ENCODE results near the gene DHX32.

DNA sequence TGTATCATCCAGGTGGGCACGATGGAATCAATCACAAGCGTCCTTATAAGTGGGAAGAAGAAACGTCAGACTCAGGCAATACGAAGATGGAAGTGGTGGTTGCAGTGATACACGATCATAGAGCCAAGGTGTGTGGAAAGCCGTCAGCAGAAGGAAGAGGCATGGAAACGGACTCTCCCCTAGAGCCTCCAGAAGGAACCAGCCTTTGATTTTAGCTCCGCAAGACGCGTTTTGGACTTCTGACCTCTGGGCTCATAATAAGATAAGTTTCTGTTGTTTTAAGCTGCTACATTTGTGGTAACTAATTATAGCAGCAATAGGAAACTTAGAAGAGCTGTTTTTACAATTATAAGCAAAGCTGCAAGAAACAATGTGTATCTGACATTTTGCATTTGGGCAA, 30.1 kb upstream of the DHX32 start:
- TF ChIP-seq BACH2 (CRISPR knock-in tag; IDR thresholded peaks at IDR 0.05; ENCODE audit: borderline replicate concordance) = no peak
- TF ChIP-seq PPARA (CRISPR knock-in tag; IDR thresholded peaks at IDR 0.05; ENCODE audit: borderline replicate concordance) = no peak

Data from SK-N-SH treated with all-trans-retinoic acid at 6 μM for 48 hours (cell line).